ENCODE measurements around the gene CD53.

- TF ChIP-seq CTCF (IDR thresholded peaks at IDR 0.05; ENCODE audit: borderline replicate concordance, extremely low read depth, low read length, poor library complexity, severe bottlenecking) (no peak), EZH2 (IDR thresholded peaks at IDR 0.05; ENCODE audit: borderline replicate concordance, low read depth, low read length, severe bottlenecking) (no peak)
These were observed 43.3 kb downstream of the CD53 start for GRCh38 chr1:110916274-110916668.
